ENCODE results near the gene PPP2CA. TPM values are rescaled to one million over a fixed set of nuclear protein-coding genes. Genes with fewer than 3 reads are reported as not detected.

The PPP2CA gene
- total RNA-seq, 1 experiment from 2014 or later: 184 TPM

DNA sequence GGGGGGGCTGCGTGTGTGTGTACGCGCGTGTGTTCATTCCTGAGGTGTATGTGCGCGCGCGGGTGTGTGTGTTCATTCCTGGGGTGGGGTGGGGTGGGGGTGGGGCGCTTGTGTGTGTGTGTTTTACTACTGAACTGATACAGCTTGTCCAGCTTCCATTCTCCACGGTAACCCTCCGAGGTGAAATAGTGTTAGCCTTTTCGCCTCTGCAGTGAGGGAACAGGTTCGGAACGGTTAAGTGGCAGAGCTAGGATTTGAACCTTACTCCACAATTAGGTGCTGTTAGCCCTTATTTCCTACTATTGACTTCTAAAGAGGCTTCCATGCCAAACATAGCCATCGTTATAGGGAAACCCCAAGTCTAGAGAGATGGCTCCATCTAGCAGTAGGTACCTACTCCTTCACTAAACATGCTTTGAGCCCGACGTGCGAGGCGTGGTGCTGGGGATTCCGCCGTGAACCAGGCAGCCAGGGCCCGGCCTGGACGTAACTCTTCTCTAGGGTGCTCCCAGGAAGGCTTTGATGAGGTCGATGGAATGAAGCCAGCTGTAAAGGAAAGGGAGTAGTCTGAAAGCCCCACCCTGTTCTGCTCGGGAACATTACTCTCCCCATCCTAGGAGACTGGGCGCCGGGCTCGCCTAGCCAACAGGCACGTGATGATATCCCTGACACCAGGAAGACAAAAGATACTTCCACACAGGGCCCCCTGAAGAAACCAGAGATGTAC lies 48.3 kb downstream of the PPP2CA start:
- Histone ChIP-seq H3K27me3 (ENCODE audit: control insufficient read depth, insufficient read depth, low read length) (no peaks in the 10 kb centered on the region), H3K27ac (ENCODE audit: low read length) (peak overlapping the region; percentile 85), H3K36me3 (ENCODE audit: control insufficient read depth, insufficient read depth, low read length) (peaks cover 13% of the 10 kb centered on the region), H3K4me3 (ENCODE audit: low read depth in 2 of 2, low read length in 2 of 2) (peak overlapping the region; percentile 80 to 92), H3K9me3 (ENCODE audit: control insufficient read depth, insufficient read depth, low read depth, low read length) (no peaks in the 10 kb centered on the region), H3K4me1 (ENCODE audit: control insufficient read depth, insufficient read depth, low read length) (peaks cover 22% of the 10 kb centered on the region)
- in situ Hi-C loops (cut with HindIII; ENCODE audit: low pct_unique_long_range_greater_than_20kb, low sequenced_read_pairs) (no loop called here), intact Hi-C loops (cut with micrococcal nuclease; ENCODE audit: unreplicated experiment) (no loop called here)
- ChIA-PET POLR2A (interaction anchor here (0.7 to 1.1 kb wide), 8 partner anchors 8 to 102 kb away, joined by 3 to 4 read pairs (median 3); partner anchors contain the start of gene PPP2CA), CTCF (interaction anchor here (0.6 to 0.8 kb wide), 2 partner anchors 39 to 114 kb away, joined by 5 to 6 read pairs; no protein-coding TSS in a partner anchor)
- TF ChIP-seq, protein P1, sequence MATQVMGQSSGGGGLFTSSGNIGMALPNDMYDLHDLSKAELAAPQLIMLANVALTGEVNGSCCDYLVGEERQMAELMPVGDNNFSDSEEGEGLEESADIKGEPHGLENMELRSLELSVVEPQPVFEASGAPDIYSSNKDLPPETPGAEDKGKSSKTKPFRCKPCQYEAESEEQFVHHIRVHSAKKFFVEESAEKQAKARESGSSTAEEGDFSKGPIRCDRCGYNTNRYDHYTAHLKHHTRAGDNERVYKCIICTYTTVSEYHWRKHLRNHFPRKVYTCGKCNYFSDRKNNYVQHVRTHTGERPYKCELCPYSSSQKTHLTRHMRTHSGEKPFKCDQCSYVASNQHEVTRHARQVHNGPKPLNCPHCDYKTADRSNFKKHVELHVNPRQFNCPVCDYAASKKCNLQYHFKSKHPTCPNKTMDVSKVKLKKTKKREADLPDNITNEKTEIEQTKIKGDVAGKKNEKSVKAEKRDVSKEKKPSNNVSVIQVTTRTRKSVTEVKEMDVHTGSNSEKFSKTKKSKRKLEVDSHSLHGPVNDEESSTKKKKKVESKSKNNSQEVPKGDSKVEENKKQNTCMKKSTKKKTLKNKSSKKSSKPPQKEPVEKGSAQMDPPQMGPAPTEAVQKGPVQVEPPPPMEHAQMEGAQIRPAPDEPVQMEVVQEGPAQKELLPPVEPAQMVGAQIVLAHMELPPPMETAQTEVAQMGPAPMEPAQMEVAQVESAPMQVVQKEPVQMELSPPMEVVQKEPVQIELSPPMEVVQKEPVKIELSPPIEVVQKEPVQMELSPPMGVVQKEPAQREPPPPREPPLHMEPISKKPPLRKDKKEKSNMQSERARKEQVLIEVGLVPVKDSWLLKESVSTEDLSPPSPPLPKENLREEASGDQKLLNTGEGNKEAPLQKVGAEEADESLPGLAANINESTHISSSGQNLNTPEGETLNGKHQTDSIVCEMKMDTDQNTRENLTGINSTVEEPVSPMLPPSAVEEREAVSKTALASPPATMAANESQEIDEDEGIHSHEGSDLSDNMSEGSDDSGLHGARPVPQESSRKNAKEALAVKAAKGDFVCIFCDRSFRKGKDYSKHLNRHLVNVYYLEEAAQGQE (IDR thresholded peaks at IDR 0.05; ENCODE audit: insufficient read depth in 1 of 2, low read depth in 2 of 2, low read length in 1 of 2): no peak
- TF ChIP-seq SIN3A (IDR thresholded peaks at IDR 0.05; ENCODE audit: borderline replicate concordance, insufficient read depth, low read depth, low read length): no peak
- TF ChIP-seq, protein P2, sequence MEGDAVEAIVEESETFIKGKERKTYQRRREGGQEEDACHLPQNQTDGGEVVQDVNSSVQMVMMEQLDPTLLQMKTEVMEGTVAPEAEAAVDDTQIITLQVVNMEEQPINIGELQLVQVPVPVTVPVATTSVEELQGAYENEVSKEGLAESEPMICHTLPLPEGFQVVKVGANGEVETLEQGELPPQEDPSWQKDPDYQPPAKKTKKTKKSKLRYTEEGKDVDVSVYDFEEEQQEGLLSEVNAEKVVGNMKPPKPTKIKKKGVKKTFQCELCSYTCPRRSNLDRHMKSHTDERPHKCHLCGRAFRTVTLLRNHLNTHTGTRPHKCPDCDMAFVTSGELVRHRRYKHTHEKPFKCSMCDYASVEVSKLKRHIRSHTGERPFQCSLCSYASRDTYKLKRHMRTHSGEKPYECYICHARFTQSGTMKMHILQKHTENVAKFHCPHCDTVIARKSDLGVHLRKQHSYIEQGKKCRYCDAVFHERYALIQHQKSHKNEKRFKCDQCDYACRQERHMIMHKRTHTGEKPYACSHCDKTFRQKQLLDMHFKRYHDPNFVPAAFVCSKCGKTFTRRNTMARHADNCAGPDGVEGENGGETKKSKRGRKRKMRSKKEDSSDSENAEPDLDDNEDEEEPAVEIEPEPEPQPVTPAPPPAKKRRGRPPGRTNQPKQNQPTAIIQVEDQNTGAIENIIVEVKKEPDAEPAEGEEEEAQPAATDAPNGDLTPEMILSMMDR (IDR thresholded peaks at IDR 0.05): no peak
- no peak for TF ChIP-seq POLR2AphosphoS5 (IDR thresholded peaks at IDR 0.05; ENCODE audit: low read depth, low read length)
- TF ChIP-seq TCF7L2 (IDR thresholded peaks at IDR 0.05; ENCODE audit: low read depth, low read length): 0 out of 2 replicates have a peak, but pooled peaks have one; percentile 20
- peak; percentile 43 for ATAC-seq
- no peak for DNase-seq (ENCODE audit: low read depth, low spot score)
- TSS peak; percentile 98 for BruUV-seq (replicated peaks)

DNA sequence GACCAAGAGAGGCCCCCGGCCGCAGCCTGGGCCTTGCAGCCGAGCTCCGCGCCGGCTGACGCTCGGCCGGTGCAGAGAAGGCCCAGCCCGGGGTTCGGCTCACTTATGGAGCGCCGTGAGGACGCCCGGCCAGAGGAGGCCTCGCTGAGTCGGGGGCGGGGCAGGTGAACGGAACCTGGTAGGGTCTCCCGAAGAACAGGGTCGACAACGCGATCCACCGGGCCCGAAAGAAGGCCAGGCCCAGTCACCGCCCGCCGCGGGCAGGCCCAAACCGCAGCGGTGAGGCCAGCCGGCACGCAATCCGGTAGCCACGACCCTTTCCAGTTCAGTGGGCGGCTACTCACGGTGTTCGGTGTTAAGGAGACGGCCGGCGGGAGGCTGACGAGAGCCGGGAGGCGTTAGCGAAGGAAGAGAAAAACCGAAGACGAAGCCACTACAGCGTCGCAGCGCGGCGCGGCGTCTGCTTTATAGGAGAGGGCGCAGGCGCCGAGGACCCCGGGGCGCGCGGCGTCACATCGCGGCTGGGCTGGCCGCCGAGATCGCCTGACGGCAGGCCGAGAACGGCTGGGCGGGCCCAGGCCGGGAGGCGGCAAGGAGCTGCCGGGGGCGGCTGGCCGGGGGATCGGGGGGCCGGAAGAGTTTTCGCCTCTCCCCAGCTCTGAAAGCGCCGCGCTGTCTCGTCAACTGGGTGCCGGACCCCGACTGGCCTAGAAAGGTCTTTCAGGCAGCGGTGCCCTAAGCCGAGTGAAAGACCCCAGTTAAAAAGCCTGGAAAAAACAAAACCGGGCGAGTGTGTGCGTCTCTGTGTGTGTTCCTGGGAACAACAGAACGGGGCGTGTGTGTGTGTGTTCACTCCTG lies 49.1 kb downstream of the PPP2CA start, which contains the start of gene SKP1:
SKP1 (minus strand) TSS at position 440 of the 858 bp plus-strand sequence. CDS start 2,928 bp downstream, outside the sequence.
- TF ChIP-seq, protein P1 (IDR thresholded peaks at IDR 0.05; ENCODE audit: insufficient read depth in 1 of 2, low read depth in 2 of 2, low read length in 1 of 2): no peak
- peak; percentile 79; the same call in 1 of the 2 replicates for TF ChIP-seq SIN3A (IDR thresholded peaks at IDR 0.05; ENCODE audit: borderline replicate concordance, insufficient read depth, low read depth, low read length)
- peak; percentile 98 for TF ChIP-seq POLR2AphosphoS5 (IDR thresholded peaks at IDR 0.05; ENCODE audit: low read depth, low read length)
- peak; percentile 49; the same call in 1 of the 2 replicates for TF ChIP-seq TCF7L2 (IDR thresholded peaks at IDR 0.05; ENCODE audit: low read depth, low read length)
- TF ChIP-seq, protein P2 (IDR thresholded peaks at IDR 0.05): no peak
- CTCF ChIA-PET: interaction anchor here (0.6 to 0.8 kb wide), 3 partner anchors 38 to 174 kb away, joined by 3 to 6 read pairs (median 5); no protein-coding TSS in a partner anchor
- intact Hi-C loops (cut with micrococcal nuclease; ENCODE audit: unreplicated experiment) (no loop called here), in situ Hi-C loops (cut with HindIII; ENCODE audit: low pct_unique_long_range_greater_than_20kb, low sequenced_read_pairs) (no loop called here)
- peaks cover 19% of the 10 kb centered on the region for H3K36me3 ChIP-seq (ENCODE audit: control insufficient read depth, insufficient read depth, low read length)
- no peaks in the 10 kb centered on the region for H3K27me3 ChIP-seq (ENCODE audit: control insufficient read depth, insufficient read depth, low read length)
- ATAC-seq: peak; percentile 92
- H3K27ac ChIP-seq (ENCODE audit: low read length): peak within 1 kb of the TSS; percentile 85
- peak within 1 kb of the TSS; percentile 80 to 92 for H3K4me3 ChIP-seq (ENCODE audit: low read depth in 2 of 2, low read length in 2 of 2)
- POLR2A ChIA-PET: interaction anchor here (0.7 to 1.1 kb wide), 9 partner anchors 9 to 103 kb away, joined by 3 to 4 read pairs (median 3); partner anchors contain the start of gene PPP2CA
- no peaks in the 10 kb centered on the region for H3K9me3 ChIP-seq (ENCODE audit: control insufficient read depth, insufficient read depth, low read depth, low read length)
- DNase-seq (ENCODE audit: low read depth, low spot score): peak; percentile 35
- no TSS peak for BruUV-seq (replicated peaks)
- H3K4me1 ChIP-seq (ENCODE audit: control insufficient read depth, insufficient read depth, low read length): peaks cover 22% of the 10 kb centered on the region
